HL-60 (cell line): ENCODE measurements around the gene SBK2.

ENCODE experiments used
- GABPA ChIP-seq: IDR thresholded peaks from 2 replicates; pipeline ENCODE4 v1.6.1; 2012; ENCODE audit warnings: low read depth
- POLR2AphosphoS5 ChIP-seq: IDR thresholded peaks from 2 replicates; pipeline ENCODE4 v1.6.1; 2012; ENCODE audit warnings: low read depth
- TF ChIP-seq, protein P1 (sequence below): IDR thresholded peaks from one replicate; pipeline ENCODE4 v1.5.1; 2011; ENCODE audit warnings: low read length, control low read depth, inconsistent platforms; ENCODE audit not compliant: insufficient read depth
- TF ChIP-seq, protein P2 (sequence below): IDR thresholded peaks from 2 replicates; pipeline ENCODE4 v1.6.1; 2012; ENCODE audit warnings: low read depth; ENCODE audit not compliant: insufficient replicate concordance

DNA sequence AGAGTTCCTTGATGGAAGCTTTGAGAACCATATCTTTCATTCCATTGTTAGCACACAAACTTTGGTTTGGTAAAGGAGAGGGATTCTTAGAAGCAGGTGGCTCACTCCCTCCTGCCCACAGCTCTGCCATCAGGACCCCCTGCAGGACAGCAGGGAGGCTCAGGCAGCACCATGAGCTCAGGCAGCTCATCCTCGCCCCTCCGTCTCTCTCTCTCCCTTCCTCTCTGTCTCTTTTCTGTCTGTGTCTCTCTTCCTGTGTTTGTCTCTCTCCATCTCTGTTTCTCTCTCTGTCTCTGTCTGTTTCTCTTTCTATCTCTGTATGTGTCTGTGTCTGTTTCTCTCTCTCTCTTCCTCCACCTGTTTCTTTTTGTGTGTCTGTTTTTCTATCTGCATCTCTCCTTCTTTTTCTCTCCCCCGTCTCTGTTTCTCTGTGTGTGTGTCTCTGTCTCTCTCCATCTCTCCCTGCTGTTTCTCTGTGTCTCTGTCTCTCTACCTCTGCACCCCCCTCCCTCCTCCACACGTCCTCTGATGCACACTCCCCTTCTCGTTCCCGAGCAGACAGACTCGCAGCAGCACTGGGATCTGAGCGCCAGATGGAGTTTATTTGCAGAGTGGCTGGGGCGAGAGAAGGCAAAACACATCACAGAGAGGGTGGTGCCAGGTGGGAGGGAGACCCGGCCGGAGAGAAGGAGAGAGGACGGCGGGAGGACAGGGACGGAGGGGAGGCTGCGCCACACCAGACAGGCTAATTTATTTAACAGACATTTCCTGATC, 8.7 kb downstream of the SBK2 start:
- no peak for TF ChIP-seq GABPA
- TF ChIP-seq, protein P1, sequence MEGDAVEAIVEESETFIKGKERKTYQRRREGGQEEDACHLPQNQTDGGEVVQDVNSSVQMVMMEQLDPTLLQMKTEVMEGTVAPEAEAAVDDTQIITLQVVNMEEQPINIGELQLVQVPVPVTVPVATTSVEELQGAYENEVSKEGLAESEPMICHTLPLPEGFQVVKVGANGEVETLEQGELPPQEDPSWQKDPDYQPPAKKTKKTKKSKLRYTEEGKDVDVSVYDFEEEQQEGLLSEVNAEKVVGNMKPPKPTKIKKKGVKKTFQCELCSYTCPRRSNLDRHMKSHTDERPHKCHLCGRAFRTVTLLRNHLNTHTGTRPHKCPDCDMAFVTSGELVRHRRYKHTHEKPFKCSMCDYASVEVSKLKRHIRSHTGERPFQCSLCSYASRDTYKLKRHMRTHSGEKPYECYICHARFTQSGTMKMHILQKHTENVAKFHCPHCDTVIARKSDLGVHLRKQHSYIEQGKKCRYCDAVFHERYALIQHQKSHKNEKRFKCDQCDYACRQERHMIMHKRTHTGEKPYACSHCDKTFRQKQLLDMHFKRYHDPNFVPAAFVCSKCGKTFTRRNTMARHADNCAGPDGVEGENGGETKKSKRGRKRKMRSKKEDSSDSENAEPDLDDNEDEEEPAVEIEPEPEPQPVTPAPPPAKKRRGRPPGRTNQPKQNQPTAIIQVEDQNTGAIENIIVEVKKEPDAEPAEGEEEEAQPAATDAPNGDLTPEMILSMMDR: no peak
- TF ChIP-seq POLR2AphosphoS5: no peak
- TF ChIP-seq, protein P2, sequence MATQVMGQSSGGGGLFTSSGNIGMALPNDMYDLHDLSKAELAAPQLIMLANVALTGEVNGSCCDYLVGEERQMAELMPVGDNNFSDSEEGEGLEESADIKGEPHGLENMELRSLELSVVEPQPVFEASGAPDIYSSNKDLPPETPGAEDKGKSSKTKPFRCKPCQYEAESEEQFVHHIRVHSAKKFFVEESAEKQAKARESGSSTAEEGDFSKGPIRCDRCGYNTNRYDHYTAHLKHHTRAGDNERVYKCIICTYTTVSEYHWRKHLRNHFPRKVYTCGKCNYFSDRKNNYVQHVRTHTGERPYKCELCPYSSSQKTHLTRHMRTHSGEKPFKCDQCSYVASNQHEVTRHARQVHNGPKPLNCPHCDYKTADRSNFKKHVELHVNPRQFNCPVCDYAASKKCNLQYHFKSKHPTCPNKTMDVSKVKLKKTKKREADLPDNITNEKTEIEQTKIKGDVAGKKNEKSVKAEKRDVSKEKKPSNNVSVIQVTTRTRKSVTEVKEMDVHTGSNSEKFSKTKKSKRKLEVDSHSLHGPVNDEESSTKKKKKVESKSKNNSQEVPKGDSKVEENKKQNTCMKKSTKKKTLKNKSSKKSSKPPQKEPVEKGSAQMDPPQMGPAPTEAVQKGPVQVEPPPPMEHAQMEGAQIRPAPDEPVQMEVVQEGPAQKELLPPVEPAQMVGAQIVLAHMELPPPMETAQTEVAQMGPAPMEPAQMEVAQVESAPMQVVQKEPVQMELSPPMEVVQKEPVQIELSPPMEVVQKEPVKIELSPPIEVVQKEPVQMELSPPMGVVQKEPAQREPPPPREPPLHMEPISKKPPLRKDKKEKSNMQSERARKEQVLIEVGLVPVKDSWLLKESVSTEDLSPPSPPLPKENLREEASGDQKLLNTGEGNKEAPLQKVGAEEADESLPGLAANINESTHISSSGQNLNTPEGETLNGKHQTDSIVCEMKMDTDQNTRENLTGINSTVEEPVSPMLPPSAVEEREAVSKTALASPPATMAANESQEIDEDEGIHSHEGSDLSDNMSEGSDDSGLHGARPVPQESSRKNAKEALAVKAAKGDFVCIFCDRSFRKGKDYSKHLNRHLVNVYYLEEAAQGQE: no peak
